ENCODE data around the gene ZNFX1.

DNA sequence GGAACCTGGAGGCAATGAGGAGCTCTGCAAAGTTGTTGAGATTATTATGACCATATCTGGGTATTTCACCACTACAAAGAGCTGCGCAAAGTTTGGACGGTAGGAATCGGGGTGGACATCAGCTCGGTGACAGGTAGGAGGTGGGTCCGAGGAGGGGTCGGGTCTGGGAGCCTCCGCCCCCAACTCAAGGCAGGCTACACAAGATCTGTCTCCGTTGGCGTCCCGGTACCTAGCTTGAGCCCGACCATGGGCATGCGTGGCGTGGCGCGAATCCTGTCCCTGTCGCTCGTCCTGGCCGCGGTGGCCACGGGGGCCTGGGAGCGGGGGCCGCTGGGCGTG, 40.2 kb upstream of the ZNFX1 start:
- TF ChIP-seq GATA2 (IDR thresholded peaks at IDR 0.05; ENCODE audit: low read depth, low read length) (no peak), GATA3 (IDR thresholded peaks at IDR 0.05; ENCODE audit: low read depth, low read length) (no peak)
